ENCODE results near the gene KLHL29.

KLHL29 gene

DNA sequence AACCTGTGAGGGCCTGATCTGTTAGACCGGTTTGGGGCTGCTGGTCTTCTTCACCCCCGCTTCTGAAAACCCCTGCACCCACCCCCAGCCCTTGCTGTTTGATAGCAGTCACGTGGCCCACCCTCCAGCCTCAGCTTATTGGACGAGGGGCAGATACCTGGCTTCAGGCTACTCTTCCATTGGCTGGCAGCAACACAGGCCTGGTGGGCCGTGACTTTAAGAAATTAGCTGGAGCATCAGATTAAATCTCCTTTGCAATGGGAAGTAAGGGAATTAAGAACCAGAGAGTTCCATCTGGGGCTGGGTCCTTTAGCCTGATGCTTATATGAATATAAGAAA, 107.3 kb downstream of the KLHL29 start:
- TF ChIP-seq SIN3A (IDR thresholded peaks at IDR 0.05; ENCODE audit: borderline replicate concordance, insufficient read depth, low read length) = no peak
- no peak for TF ChIP-seq REST (IDR thresholded peaks at IDR 0.05; ENCODE audit: insufficient read depth in 1 of 2, low read depth in 2 of 2, low read length in 2 of 2)
- no peak for TF ChIP-seq TAF1 (IDR thresholded peaks at IDR 0.05; ENCODE audit: borderline replicate concordance, insufficient read depth, low read length)
- TF ChIP-seq FOXP2 (optimal IDR thresholded peaks at IDR 0.05; ENCODE audit: borderline replicate concordance, extremely low read depth, extremely low read length, insufficient read depth) = no peak
- no peak for TF ChIP-seq POLR2AphosphoS5 (IDR thresholded peaks at IDR 0.05; ENCODE audit: low read depth, low read length)

DNA sequence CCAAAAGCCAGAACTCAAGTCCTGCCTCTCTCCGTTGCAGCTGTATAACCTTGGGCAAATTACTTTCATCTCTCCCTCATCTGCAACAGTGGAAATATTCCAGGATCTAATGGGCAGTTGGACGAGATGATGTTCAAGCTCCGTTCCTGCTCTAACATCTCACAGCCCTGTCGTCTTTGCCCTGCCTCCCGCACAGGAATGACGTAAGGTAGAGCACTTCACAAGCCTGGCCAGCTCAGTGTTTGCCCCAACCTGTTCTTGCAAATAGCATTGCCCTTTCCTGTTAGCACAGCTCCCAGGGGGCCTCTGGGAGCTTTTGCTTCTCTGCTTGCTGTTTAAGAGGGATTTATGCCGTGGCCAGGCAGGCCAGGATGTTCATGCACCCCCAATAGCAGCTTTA, 107.9 kb downstream of the KLHL29 start:
- TF ChIP-seq POLR2AphosphoS5 (IDR thresholded peaks at IDR 0.05; ENCODE audit: low read depth, low read length) (no peak), FOXP2 (optimal IDR thresholded peaks at IDR 0.05; ENCODE audit: borderline replicate concordance, extremely low read depth, extremely low read length, insufficient read depth) (no peak), REST (IDR thresholded peaks at IDR 0.05; ENCODE audit: insufficient read depth in 1 of 2, low read depth in 2 of 2, low read length in 2 of 2) (no peak), TAF1 (IDR thresholded peaks at IDR 0.05; ENCODE audit: borderline replicate concordance, insufficient read depth, low read length) (no peak), SIN3A (IDR thresholded peaks at IDR 0.05; ENCODE audit: borderline replicate concordance, insufficient read depth, low read length) (no peak)

GRCh38 chr2:23493846-23494245, 108.9 kb downstream of the KLHL29 start:
- TF ChIP-seq POLR2AphosphoS5 (IDR thresholded peaks at IDR 0.05; ENCODE audit: low read depth, low read length) = no peak
- TF ChIP-seq SIN3A (IDR thresholded peaks at IDR 0.05; ENCODE audit: borderline replicate concordance, insufficient read depth, low read length) = no peak
- no peak for TF ChIP-seq FOXP2 (optimal IDR thresholded peaks at IDR 0.05; ENCODE audit: borderline replicate concordance, extremely low read depth, extremely low read length, insufficient read depth)
- TF ChIP-seq TAF1 (IDR thresholded peaks at IDR 0.05; ENCODE audit: borderline replicate concordance, insufficient read depth, low read length) = no peak
- no peak for TF ChIP-seq REST (IDR thresholded peaks at IDR 0.05; ENCODE audit: insufficient read depth in 1 of 2, low read depth in 2 of 2, low read length in 2 of 2)

DNA sequence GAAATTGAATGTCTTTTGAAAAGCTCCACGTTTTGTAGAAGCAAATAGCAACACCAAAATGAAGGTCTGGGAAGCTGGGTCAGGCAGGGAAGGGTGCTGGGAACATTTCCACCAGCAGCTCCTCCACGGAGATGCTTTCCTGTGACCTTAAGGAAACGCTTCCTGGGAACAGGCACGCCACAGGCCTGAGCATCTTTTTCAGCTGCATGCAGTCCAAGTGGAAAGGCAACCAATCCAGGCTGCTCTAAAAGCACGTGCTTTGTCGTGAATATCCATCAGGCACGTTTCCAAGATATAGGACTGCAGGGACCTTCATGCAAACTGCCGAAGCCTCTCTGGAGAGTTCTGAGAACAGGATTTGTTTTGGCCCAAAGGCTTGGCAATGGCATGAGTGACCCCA, 109.3 kb downstream of the KLHL29 start:
- TF ChIP-seq TAF1 (IDR thresholded peaks at IDR 0.05; ENCODE audit: borderline replicate concordance, insufficient read depth, low read length) = no peak

DNA sequence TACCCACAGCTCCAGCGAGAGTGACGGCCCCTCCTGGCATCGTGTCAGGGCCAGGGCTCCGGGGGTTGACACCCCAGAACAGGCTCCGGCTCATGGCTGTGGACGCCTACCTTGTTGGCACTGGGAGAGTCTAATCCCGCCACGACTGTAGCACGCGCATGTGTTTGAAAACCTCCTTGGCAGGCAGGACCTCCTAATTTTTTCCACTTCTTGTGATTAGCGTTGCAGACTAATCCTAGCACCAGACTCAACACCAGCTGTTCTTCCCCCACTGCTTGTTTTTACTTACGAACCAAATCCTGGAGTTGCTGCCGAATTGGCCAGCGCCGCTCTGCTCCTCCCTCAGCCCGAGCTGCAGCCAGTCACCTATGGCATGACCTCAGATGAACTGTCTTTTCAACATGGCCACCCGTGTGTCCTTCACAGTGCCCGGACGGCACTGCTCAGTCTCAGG, 110.7 kb downstream of the KLHL29 start:
- no peak for TF ChIP-seq TAF1 (IDR thresholded peaks at IDR 0.05; ENCODE audit: borderline replicate concordance, insufficient read depth, low read length)

GRCh38 chr2:23496456-23496855, 111.5 kb downstream of the KLHL29 start:
- TF ChIP-seq SIN3A (IDR thresholded peaks at IDR 0.05; ENCODE audit: borderline replicate concordance, insufficient read depth, low read length) = no peak
- no peak for TF ChIP-seq TAF1 (IDR thresholded peaks at IDR 0.05; ENCODE audit: borderline replicate concordance, insufficient read depth, low read length)
- no peak for TF ChIP-seq POLR2AphosphoS5 (IDR thresholded peaks at IDR 0.05; ENCODE audit: low read depth, low read length)
- no peak for TF ChIP-seq REST (IDR thresholded peaks at IDR 0.05; ENCODE audit: insufficient read depth in 1 of 2, low read depth in 2 of 2, low read length in 2 of 2)
- no peak for TF ChIP-seq FOXP2 (optimal IDR thresholded peaks at IDR 0.05; ENCODE audit: borderline replicate concordance, extremely low read depth, extremely low read length, insufficient read depth)
